AG09309 (cell line): ENCODE measurements around the gene MANBA.

Experiments used
- DNase-seq: peaks from one replicate; pipeline ENCODE4 v3.0.0-alpha.2; 2010; ENCODE audit warnings: low read depth
- H3K4me3 ChIP-seq: 2 replicates; pipeline ENCODE4 v1.5.1; 2011; ENCODE audit warnings: mild to moderate bottlenecking, low read depth, low read length, moderate library complexity; ENCODE audit not compliant: control insufficient read depth
- CTCF ChIP-seq: IDR thresholded peaks from 2 replicates; pipeline ENCODE4 v1.5.1; 2011; ENCODE audit warnings: mild to moderate bottlenecking, low read depth, low read length, inconsistent platforms; ENCODE audit not compliant: insufficient read depth, control insufficient read depth; ENCODE audit errors: missing control alignments

The MANBA gene

GRCh38 chr4:102693262-102693850, 67.4 kb downstream of the MANBA start:
- no peak for TF ChIP-seq CTCF
- no peak for DNase-seq
- H3K4me3 ChIP-seq, result no peak overlapping the region

- H3K4me3 ChIP-seq, result no peak overlapping the region
- DNase-seq, result no peak
- TF ChIP-seq CTCF, result no peak
Observed at GRCh38 chr4:102692474-102692873, 68.3 kb downstream of the MANBA start.

GRCh38 chr4:102687982-102688433, 72.8 kb downstream of the MANBA start:
- DNase-seq, result no peak
- no peak for TF ChIP-seq CTCF
- no peak overlapping the region for H3K4me3 ChIP-seq

GRCh38 chr4:102687373-102687981, 73.3 kb downstream of the MANBA start:
- no peak overlapping the region for H3K4me3 ChIP-seq
- TF ChIP-seq CTCF, result no peak
- DNase-seq, result no peak

GRCh38 chr4:102685768-102686167, 75.0 kb downstream of the MANBA start:
- no peak for DNase-seq
- TF ChIP-seq CTCF, result no peak
- H3K4me3 ChIP-seq, result no peak overlapping the region

GRCh38 chr4:102684610-102685052, 76.1 kb downstream of the MANBA start:
- no peak for TF ChIP-seq CTCF
- no peak overlapping the region for H3K4me3 ChIP-seq
- DNase-seq, result peak; percentile 7
